Activated effector memory CD4-positive, alpha-beta T cell treated with Interleukin-2 at 50 U/mL for 16 hours (primary cell): Measurements from ENCODE around the gene EP400.
A peak's percentile ranks its signal among the peaks of the same experiment; 100 is the strongest.
"Not testable (repeated sequence)": the region's sequence is repeated elsewhere in the genome, so short reads cannot be mapped to it uniquely, and the experiment has no call there.

Experiments used
- DNase-seq: peaks from one replicate; pipeline ENCODE4 v3.0.0-alpha.2; 2020

The EP400 gene

DNA sequence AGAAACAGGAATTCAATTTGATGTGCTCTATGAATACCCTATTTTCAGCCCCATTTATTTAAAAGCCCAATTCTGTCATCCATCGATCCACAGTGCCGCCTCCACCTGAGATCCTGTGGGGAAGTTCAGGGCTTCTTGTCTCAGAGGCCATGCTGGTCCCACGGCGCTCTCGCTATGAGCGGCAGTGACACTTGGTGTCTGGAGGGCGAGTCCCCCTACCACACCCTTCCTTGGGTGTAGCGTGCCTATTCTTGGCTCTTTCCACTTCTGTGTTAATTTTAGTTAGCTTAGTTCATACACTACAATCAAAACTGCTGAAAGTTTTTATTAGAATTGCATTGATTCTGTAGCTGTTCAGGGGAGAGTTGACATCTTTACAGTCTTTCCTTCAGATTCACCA lies 120.6 kb downstream of the EP400 start:
- DNase-seq = no peak

DNA sequence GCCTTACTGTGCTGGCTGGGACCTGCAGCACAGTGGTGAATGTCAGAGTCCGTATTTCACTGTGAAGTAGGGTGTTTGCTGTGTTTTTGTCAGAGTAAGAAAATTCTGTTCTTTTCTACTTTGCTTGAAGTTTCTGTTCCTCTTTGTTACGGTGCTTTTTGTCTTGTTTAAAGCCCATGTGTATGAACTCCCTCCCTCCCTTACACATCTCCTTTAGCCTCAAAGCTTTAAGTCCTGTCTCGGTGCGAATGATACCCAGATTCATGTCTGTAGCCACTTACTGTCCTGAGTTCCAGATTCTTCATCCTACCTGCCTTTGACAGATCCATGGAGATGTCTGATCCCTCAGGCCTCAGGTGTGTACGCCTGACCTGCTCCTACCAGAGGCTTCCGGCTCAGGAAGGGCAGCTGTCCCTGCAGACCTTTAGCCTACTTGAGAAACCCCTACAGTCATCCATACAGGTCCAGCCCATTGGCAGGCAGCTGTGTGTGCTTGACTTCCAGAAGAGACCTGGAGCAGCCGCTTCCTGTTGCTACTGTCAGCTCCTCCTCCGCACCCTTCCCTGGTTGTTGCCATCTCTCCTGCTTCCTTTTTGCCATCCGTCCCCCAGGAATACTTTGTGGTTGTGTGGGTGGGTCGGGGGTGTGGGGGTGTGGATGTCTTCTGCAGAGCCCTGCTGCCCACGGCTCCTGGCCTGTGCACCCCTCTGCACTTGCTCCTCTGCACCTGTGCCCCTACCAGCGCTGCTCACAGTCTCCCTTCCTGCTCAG lies 121.5 kb downstream of the EP400 start:
- DNase-seq = no peak

DNA sequence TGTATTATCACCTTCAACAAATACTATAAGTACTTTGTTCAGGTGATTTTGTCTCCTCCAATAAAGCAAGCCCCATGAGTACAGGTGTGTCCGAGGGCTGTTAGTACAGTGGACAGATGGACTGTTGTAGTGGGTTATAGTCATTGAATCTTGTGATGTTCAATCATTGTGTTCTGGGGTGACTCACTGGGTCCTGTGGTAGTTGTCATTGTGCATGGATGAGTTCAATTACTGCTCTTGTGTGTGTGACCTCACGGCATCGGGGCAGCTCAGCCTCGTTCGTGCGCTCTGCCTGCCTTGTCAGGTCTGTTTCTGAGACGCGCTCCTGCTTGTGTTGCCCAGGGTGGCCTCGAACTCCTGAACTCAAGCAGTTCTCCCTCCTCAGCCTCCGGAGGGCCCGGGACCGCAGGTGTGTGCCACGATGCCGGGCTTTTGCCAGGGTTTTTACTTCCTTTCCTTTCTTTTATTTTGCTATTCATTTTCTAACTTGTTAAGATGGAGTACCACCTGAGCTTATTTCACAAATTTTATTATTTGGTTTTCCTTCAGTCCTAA lies 122.2 kb downstream of the EP400 start:
- no peak for DNase-seq

DNA sequence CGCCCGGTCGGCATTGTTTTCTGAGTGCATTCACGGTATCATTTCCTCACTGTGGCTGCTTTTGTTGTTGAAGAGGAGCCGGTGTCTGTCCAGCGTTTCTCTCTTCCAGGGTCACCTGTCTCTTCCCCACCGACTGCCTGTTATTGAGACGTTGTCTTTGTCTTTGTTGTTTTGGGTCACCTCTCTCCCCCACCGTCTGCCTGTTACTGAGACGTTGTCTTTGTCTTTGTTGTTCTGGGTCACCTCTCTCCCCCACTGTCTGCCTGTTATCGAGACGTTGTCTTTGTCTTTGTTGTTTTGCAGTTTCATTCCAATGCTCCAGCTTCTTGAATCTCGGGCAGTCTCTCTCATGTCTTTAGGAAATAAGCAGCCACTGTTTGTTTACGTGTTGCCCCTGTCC lies 124.5 kb downstream of the EP400 start:
- no peak for DNase-seq

DNA sequence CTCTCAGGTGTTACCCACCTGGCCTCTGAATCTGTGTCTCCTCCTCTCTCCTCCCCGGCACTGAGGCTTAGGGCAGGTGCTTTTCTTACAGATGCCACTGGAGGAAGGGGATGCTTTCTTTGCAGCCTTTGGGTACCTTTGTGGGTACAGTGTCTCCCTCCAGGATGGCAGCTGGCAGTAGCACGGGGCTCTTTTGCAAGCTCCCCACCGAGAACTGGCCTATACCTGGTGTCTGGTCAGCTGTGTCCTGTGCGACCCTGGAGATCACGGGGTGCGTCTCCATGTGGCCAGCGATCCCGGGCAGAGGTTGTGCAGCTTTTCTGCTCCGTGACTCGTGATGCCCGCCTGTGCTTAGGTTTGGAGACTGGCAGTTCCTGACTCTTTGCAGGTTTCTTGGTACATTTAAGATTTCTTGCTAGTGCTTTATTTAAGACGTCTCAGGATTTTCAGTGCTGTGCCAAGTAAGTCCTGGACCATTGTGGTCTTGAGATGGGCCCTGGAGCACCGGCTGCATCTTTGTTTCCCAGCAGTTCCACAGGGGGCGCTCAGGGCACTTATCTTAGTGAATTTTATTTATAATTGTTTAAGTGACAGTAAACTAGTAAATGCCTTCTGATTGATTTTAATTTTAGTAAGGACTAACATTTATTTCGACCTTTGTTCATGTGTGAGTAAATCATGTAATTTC lies 125.4 kb downstream of the EP400 start:
- DNase-seq = no peak

DNA sequence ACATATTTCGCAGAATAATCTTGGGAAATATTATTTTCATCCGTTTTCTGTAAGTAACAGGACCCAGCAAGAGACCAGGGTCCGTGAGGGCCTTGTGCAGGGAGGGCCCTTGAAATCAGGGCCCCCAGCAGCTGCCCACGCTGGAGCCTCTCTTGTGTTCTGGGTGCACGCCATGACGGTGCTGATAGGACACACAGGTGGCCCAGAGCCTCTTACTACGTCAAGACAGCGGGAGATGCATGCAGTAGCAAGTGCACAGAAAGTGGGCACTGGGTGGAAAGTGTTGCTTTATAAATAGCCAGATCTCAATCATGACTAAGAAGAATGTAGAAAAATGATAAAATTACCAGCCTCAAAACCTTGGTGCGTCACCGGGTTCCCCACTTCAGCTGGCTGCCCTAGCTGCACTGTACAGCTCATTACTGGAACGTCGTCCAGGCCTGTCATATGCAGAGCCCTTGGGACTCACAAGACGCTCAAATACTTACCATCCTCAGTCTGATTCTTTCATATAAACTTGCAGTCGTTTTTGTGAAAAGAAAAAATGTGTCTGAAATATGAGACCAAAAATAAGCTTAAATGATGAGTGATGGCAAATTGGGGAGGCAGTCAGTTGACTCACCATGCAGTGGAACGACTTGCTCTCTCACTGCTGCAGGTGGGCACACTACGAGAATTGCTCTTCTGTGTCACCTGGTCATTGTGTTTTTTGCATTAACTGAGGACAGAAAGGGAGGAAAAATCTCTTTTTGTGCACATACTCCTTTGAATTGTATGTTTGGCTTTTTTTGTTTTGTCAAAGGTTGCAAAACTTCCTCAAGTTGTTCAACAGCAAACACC lies 126.2 kb downstream of the EP400 start:
- no peak for DNase-seq

DNA sequence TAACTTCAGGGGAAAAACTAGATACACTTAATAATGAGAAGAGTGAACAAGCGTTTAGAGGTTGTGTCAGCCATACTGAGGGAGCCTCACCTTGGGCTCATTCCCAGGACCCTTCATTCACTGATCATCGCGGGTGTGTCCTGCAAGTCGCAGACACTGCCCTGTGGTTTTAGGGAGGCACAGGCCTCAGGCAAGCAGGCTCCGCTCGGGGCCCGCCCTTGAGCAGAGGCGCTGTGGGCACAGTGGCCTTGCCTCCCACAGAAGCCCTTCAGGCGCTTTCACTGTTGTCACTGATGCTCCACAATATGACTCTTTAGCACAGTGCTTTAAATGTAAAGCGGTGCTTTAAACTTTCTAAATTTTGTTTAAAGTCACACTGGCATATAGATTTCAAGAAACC lies 127.0 kb downstream of the EP400 start:
- no peak for DNase-seq

DNA sequence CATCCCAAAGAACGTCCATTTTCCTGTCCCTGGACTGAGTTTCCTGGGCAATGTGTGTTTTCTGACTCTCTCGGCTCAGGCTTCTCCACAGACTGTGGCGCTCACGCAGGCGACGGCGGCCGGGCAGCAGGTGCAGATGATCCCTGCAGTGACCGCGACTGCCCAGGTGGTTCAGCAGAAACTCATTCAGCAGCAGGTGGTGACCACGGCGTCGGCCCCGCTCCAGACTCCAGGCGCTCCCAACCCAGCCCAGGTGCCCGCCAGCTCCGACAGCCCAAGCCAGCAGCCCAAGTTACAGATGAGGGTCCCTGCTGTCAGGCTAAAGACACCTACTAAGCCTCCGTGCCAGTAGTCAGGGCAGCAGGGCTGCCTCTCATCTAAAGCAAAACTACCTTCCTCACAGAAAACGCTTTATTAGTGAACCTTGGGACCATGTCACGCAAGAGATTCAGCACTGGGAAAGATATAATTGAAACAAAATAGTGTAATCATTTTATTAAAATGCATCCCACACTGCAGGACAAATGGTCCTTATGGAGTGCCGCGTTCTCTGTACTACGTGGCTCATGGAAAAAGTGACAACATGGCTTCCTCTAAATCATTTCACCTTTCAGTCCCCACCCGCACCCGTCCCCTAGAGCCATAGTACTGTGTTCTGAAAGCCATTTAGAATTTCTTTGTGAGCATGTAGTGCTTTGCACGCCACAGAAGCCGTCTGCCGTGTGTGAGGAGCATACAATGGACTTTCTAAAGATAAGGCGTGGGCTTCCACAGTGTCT lies 127.8 kb downstream of the EP400 start:
- no peak for DNase-seq

DNA sequence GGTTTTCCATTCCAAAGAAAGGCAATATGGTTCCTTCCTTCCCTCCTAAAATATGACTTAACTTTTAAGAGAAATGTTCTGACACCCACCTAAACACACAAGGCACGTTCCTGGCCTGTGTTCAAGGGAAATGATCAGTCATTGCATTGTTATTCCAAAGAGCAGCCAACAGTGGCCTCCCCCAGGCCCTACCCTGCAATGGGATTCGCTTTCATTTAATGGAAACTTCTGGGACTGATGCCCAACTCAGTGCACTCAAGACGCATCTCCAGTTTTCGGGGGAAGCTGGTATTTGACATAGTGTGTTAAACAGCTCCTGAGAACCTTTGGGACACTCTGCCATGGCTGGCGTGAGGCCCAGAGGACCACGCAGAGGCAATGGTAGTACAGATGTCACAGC lies 128.4 kb downstream of the EP400 start:
- DNase-seq = no peak

DNA sequence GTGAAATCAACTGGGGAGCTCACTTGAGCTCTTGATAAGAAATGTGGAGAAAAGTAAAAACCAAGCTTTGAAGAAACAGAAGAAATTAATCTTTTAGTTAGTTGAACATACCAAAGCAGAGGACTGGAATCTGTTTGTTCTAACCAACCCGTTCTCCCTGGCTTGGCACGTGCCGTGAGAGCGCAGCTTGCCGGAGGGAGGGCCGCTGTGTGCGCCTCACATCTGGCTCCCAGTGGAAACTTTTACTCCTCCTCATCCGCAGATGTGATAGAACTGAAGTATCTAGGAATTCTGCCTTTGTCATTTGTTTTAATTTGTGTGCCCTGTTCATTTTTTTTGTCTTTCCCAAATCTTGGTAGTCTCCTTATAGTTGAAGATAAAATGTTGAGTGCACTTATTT lies 129.5 kb downstream of the EP400 start:
- no peak for DNase-seq

DNA sequence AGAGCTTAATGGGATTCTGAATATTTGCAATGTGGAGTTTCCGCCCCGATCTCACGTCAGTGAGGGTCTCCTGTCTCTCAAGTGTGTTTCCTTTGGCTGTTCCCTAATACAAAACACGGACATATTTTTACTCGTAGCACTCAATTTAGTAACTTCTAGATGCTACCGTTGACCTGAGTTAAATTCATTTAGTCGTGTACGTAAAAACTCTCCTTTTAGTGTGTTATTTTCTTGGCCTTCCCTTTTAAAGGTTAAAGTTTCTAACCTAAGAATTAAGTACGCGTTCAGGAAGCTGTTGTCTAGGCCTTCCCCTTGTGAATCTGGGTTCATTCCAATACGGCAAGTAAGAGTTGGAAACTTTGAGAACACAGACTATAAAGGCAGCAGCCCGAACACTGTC lies 130.0 kb downstream of the EP400 start:
- no peak for DNase-seq

DNA sequence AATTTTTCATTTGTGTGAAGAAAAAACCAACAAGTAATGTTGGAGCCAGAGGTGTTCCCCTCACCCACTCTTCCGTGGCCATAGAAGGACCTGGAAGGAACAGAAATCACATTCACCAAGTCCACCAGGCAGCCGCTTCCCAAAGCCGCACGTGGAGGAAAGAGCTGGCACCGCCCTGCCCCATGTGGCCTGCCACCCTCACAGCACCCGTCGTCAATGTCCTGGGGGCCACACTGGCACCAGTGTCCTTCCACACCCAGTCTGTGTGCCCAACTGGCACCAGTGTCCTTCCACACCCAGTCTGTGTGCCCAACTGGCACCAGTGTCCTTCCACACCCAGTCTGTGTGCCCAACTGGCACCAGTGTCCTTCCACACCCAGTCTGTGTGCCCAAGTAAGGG lies 130.8 kb downstream of the EP400 start:
- DNase-seq = not testable (repeated sequence)

DNA sequence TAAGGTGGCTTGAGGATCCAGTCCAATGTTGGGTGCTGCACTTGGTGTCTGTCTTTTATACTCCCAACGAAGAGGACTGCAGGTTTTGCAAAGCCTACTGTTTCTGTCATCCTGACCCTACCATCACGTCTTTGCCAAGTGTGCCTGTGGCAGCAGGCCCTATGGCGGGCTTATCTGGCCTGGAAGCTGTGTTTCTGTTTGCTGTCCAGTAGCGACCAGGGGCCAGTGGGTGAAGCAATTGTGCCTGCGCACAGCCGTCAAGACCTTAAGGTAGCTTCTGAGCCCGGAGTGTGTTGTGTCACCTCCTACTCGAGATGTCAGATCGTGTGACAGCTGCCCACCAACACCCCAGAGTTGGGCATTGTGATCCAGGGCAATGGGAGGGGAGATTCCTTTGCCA lies 131.7 kb downstream of the EP400 start:
- DNase-seq = no peak

DNA sequence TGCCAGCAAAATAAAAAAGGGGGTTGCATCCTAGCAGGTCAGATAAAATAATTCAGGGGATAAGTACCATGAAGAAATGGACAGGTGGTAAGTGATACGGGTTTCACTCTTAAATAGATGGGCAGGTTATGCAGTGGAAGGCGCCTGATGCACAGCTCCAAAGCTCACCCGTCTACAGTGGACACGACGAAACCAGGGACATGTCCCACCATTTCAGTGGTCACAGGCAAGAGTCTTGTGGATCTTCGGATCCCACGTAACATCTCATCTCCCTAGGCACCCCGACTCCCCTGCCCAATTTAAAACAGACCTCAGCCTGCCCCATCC lies 133.8 kb downstream of the EP400 start:
- no peak for DNase-seq

DNA sequence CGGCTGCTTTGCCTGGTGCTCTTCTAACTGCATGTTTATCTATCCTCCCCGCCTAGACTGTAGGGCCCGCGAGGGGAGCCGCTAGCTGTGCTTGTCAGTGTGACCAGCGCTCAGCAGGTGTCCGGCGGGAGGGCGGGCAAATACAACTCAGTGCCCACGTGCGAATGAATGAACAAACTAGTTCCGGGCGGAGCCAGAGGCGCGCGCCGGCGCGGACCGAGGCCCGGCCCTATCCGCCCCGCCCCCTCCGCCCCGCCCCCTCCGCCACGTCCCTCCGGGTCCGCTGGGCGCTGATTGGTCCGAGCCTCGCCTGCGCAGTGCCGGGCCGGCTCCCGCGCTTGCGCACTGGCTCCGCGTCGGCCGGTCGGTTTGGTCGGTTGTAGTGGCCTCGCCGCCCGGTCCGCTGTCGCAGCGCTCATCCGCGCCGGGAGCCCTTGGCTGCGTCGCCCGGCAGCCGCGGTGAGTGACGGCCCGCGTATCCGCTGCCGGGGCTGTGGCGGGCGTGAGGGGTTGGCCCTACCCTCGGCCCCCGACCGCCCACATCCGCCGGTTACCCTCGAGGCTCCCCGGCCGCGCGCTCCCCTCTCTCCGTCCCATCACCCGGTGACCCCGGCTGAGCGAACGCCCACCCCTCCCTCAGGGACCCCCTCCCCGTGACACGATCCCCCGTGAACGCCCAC lies 134.3 kb downstream of the EP400 start:
- peak; percentile 83 for DNase-seq

DNA sequence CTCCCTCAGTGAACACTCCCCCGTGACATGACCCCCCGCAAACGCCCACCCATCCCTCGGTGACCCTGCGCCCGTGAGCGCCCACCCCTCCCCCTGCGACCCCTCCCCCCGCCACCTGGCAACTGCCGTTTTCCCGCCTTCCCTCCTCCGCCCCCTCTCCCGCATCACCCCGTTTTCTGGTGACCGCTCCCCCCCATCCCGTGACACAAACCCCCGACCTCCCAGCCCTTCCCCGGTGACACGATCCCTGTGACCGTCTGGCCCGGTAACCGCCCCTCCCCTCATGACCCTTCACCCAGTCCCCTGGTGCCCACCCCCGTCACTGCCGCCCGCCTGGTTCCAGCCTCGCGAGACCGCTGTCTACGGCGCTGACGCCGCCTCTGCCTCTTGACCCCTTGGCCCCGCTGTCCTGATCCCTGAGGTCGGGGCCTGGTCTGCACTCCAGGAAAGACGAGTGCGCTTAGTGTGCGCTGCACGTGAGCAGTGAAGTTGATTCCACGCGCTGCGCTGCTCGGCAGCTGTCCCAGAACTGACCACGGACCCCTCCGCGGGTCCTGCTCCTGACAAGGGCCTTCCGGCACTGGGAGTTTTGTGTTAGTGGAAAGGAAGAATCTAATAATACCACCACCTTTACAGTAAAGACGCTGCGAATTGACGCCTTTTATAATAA lies 135.0 kb downstream of the EP400 start:
- peak; percentile 17 for DNase-seq

DNA sequence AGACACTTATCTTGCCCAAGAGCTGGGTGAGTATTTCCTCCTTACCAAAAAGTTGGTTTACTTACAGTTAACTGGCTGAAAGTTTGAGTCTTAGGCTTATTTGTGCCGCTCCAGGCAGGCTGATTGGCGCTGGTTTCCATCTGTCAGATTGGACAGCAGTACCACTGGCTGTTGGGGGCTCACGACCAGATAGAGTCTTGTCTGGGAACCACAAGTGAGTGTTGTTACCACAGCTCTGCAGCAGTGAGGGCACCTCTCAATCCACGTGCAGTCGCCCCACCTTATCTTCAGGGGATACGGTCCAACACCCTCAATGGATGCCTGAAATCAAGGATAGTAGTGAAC lies 135.5 kb downstream of the EP400 start:
- no peak for DNase-seq

DNA sequence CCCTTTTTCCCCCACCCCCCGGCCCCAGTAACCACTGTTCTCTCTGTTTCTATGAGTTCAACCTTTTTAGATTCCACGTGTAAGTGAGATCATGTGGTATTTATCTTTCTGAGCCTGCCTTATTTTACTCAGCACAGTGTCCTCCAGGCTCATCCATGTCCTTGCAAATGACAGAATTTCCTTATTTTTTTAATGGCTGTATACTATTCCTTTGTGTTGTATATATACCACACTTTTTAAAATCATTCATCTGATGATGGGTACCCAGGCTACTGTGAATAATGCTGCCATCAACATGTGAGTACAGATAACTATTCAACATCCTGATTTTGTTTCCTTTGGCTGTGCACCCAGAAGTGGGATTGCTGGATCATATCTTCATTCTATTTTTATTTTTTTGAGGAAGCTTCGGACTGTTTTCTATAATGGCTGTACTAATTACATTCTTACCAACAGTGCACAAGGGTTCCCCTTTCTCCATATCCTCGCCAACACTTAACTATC lies 139.7 kb downstream of the EP400 start:
- no peak for DNase-seq

DNA sequence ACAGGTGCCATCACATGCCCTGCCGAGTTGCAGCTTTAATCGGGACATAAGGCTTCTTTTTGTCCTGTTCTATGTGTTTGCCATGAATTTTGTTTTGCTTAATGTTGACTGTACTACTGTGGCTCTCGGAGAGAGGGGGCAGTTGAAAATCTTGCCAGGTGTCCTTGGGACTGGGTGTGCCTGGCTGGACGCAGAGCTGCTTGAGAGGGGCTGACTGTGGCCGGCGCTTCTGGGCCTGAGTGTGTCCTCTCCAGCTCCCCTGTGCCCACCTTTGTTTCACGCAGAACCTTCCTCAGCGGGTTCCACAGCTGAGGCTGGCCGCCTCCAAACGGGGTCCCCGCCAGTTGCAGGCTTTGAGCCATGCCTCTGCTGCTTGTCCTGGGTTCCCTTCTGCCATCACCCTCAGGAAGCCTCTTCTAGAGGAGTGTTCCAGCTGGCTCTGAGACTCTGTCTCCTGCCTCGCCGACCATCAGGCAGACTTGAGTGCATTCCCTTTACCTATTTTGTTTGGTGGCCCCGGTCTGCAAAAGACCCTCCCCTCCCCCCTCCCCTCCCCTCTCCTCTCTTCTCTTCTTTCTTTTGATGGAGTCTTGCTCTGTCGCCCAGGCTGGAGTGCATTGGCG lies 144.6 kb downstream of the EP400 start:
- DNase-seq = no peak

DNA sequence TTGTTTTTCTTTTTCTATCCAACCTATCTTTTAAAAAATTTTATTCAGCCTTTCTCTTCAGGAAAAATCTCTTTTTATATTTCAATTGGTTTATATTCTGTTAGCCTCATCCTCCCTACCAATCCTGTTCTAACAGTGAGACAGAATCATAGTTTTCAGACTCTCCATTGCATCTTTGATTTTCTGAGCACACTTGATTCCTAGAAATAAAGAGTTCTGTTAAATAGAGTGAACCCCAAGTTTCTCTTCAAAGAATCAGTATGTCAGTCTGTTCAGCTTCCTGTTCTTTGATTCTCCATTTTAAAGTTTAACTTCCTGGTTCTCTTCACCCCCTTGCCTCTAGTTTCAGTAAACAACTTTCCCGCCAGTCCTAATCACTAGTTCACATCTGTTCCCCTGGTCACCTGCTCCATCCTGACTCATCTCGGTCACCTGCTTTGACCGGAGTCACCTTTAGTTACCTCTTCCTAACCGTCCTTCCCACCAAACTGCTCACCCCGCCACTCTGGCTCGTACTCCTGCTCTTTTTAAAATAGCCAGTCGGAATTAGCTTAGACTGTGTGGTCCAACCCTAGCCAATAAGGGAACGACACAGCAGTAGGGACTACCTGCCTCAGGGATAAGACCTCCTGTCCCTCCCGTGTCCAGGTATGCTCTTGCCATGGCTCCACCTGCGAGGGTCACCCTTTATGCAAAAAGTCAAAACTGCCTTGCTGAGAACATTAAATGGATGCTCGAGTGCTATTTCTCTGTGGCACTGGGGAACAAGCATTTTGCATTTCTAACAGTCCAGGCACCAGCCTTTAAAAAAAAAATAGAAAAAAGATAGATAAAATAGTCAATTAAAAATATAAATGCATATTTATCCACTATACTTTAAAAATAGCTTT lies 146.0 kb downstream of the EP400 start:
- no peak for DNase-seq
